ENCODE results near the gene PTCH1. TPM values are rescaled to one million over a fixed set of nuclear protein-coding genes. Genes with fewer than 3 reads are reported as not detected.

PTCH1 gene
- total RNA-seq, 2 donors from 2014 or later: 14.4 to 18.5 TPM

DNA sequence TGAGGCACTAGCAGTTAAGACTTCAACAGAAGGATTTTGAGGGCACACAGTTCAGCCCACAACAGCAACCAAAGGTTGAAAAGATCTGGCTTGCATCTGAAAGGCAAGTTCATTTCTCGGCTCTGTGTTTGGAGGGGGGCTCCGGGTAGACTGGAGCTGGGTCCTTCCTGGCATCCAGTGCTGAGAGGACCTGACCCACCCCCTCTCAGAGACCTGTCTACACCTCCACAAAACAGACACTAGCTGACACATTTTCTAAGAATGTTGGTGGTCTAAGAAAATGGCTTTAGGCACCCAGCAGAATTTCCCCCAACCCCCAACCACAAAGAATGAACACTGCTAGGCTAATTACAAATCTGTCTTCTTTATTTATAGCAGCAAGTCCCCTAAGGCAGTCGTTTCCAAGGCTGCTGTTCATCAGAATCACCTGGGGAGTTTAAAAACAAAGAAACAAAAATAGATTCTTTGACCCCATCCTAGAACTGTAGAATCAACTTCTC, 6.2 kb upstream of the PTCH1 start:
- H3K9me3 ChIP-seq (ENCODE audit: control insufficient read depth, low read length, poor library complexity, severe bottlenecking): no peaks in the 10 kb centered on the region
- ATAC-seq: no peak
- Mint-ChIP-seq H3K27ac (no peak overlapping the region), H3K27me3 (peaks cover 33% of the 10 kb centered on the region), H3K4me3 (no peak overlapping the region), H3K36me3 (ENCODE audit: low read depth) (no peaks in the 10 kb centered on the region), H3K4me1 (no peaks in the 10 kb centered on the region)
- DNase-seq: no peak

DNA sequence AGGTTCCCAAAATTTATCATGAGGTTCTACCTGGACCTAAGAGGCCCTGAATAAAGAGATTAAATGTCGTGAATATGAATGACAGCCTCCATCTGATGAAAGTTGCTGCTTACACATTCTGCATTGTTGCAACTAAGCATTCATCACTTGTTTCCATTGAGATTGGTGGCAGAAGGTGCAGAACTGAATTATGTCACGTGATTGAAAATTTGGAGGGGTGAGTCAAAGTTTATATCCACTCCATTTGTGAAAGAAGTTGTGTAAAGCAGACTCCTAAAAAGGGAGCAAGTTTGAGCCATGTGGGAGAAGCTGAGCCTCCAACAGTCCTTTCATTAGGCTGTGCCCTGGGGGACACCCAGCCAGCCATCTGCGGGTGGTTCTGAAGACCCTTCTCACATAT, 4.9 kb upstream of the PTCH1 start:
- H3K4me3 Mint-ChIP-seq: no peak overlapping the region
- no peaks in the 10 kb centered on the region for H3K9me3 ChIP-seq (ENCODE audit: control insufficient read depth, low read length, poor library complexity, severe bottlenecking)
- H3K4me1 Mint-ChIP-seq: peaks cover under 1% of the 10 kb centered on the region
- no peak for DNase-seq
- no peak overlapping the region for H3K27ac Mint-ChIP-seq
- peaks cover 22% of the 10 kb centered on the region for H3K27me3 Mint-ChIP-seq
- ATAC-seq: no peak
- peaks cover under 1% of the 10 kb centered on the region for H3K36me3 Mint-ChIP-seq (ENCODE audit: low read depth)

DNA sequence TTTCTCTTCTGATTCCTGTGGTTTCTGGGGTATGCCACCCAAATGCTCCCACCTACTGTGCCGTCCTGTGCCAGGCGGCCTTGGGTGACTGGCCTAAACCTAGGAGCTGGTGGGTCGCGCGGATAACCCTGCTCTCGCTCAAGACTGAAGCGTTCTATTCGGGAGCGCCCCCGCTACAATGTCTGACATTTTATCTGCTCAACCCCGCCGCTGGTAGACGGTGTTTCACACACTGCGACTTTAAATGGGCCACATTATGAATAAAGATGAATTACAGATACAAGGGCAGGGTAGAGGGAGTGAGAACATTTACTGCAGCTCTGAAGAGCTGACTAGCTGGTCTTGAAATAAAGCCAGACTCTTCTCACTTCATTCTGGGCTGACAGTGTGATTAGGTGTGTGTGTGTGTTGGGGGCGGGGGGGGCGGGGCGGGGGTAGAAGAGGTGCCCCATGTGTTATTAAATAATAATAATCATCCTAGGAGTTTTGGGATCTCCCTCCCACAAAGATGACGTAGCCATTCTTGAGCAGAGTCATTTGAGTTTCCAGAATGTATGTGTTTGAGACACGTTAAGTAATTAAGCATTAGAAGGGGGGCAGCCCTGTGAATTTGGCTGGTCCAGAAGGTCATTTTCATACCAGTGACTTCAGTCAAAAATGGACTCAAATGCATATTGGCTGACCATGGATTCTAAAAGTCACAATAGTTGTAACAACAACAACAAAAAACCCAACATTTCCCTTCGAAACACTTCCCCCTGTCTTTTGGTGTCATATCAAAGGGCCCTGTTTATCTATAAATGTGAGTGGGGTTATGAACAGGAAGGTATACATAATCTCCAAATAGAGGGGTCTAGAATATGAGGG, 1.0 kb upstream of the PTCH1 start:
- Mint-ChIP-seq H3K36me3 (ENCODE audit: low read depth) (peaks cover 3% of the 10 kb centered on the region), H3K4me3 (peak overlapping the region; percentile 100), H3K4me1 (peaks cover 17% of the 10 kb centered on the region), H3K27ac (no peak overlapping the region), H3K27me3 (peaks cover 25% of the 10 kb centered on the region)
- H3K9me3 ChIP-seq (ENCODE audit: control insufficient read depth, low read length, poor library complexity, severe bottlenecking): no peaks in the 10 kb centered on the region
- ATAC-seq: no peak
- DNase-seq: no peak

DNA sequence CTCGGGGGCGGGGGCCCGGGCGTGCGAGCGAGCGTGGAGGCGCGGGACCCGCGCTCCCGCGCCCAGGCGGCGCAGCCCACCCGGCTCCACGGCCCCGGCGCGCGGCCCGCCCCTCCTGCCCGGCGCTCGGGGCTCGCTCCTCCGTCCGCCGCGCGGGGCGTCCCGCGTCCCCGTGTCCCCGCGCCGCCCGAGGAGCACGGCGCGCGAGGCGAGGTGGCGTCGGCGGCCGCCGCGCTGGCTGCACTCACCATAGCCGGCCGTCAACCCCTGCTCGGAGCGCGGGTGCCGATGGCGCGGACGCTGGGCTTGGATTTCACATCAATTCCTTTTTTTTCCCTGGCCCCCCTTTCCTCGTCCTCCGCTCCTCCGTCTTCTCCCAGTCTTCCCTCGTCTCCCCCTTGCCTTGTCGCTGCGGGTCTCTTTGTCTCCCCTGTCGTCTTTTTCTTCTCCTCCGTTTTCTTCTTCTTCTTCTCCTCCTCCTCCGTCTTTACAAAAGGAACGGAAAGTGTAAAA, 494 bp downstream of the PTCH1 start:
- peak overlapping the region; percentile 90 for H3K27ac Mint-ChIP-seq
- DNase-seq: no peak
- no peaks in the 10 kb centered on the region for H3K9me3 ChIP-seq (ENCODE audit: control insufficient read depth, low read length, poor library complexity, severe bottlenecking)
- peaks cover 30% of the 10 kb centered on the region for H3K27me3 Mint-ChIP-seq
- H3K36me3 Mint-ChIP-seq (ENCODE audit: low read depth): peaks cover 3% of the 10 kb centered on the region
- peak; percentile 44 for ATAC-seq
- H3K4me3 Mint-ChIP-seq: peak overlapping the region; percentile 100
- peaks cover 23% of the 10 kb centered on the region for H3K4me1 Mint-ChIP-seq

DNA sequence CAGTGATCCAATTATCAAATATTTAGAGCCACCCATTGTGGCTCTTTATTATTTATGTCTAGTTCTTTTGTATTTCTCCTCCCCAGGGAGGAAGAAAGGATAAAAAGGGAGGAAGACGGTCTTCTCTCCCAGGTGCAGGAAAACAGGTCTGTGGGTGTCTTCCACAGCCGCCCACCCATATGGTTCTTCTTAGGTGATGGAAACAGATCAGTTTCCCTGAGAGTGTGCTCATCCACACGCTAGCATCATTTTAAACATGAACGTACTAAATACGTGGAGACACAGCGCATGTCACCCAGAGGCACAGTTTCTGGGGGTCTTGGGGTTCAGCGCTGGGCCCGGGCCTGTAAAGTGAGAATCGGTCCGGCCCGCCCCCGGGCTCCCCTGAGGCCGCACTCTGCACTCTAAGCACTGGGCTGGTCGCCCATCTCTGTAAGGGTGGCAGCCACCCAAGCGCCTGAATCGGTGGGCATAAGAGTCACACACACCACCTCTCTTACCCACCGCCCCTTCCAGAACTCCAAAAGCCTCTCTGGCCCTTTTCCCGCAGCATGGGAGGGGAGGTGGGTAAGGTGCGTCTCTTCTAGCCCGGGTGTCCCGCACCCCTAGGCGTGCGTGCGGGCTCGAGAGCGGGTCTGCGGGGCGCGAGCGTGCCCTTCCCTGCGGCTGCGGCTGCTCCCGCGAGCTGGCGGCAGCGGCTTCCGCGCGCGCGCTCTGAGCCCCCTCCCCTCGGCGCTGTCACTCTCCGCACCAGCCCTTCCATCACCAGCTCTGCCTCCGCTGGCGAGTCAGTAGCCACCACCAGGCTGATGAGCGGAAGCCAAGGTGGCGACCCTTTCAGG, 1.3 kb downstream of the PTCH1 start:
- Mint-ChIP-seq H3K4me1 (peaks cover 25% of the 10 kb centered on the region), H3K27me3 (peaks cover 24% of the 10 kb centered on the region), H3K27ac (no peak overlapping the region), H3K36me3 (ENCODE audit: low read depth) (peaks cover 3% of the 10 kb centered on the region), H3K4me3 (peak overlapping the region; percentile 70)
- DNase-seq: peak in 1 of 3 donors; percentile 15
- ATAC-seq: peak; percentile 43
- no peaks in the 10 kb centered on the region for H3K9me3 ChIP-seq (ENCODE audit: control insufficient read depth, low read length, poor library complexity, severe bottlenecking)

DNA sequence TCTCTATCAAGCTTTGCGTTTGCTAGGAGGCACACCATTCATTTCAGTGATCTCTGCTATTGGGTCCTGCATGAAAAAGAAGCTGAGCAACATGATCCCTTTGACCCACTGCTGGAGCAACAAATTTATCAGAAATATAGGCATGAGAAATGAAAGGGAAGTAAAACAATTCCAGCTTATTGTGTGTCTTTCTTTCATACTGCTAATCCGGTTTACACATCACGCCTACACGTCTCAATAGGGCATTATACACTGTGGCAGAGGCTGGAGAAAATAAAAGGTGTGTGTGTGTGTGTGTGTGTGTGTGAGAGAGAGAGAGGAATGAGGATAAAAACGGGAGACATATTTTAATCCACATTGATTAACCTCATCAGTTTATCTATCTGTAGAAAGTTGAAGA, 2.4 kb downstream of the PTCH1 start:
- Mint-ChIP-seq H3K4me1 (peaks cover 34% of the 10 kb centered on the region), H3K27me3 (peaks cover 23% of the 10 kb centered on the region), H3K36me3 (ENCODE audit: low read depth) (peaks cover 3% of the 10 kb centered on the region), H3K27ac (no peak overlapping the region), H3K4me3 (no peak overlapping the region)
- H3K9me3 ChIP-seq (ENCODE audit: control insufficient read depth, low read length, poor library complexity, severe bottlenecking): no peaks in the 10 kb centered on the region
- DNase-seq (no peak), ATAC-seq (no peak)

DNA sequence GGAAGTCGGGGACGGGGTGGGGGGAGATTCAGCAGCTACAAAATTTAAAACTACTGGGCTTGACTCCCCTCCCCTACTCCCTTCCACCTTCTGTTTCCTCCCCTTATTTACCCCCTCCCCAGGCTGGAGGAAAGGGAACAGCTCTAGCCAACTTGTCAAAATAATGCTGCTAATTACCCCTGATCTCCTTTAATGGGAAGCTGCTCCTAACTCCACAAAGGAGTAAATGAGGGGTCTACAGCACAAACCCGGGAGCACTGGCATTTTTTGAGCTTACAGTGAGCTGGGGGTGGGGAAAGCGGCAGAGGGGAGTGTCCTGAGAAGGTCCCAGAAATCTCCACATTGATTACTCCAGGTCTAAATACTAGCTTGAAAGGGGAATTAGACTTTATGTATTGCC, 3.1 kb downstream of the PTCH1 start:
- no peak for DNase-seq
- no peak overlapping the region for H3K4me3 Mint-ChIP-seq
- H3K27me3 Mint-ChIP-seq: peaks cover 23% of the 10 kb centered on the region
- no peaks in the 10 kb centered on the region for H3K9me3 ChIP-seq (ENCODE audit: control insufficient read depth, low read length, poor library complexity, severe bottlenecking)
- no peak overlapping the region for H3K27ac Mint-ChIP-seq
- ATAC-seq: no peak
- H3K4me1 Mint-ChIP-seq: peaks cover 38% of the 10 kb centered on the region
- H3K36me3 Mint-ChIP-seq (ENCODE audit: low read depth): peaks cover 3% of the 10 kb centered on the region

DNA sequence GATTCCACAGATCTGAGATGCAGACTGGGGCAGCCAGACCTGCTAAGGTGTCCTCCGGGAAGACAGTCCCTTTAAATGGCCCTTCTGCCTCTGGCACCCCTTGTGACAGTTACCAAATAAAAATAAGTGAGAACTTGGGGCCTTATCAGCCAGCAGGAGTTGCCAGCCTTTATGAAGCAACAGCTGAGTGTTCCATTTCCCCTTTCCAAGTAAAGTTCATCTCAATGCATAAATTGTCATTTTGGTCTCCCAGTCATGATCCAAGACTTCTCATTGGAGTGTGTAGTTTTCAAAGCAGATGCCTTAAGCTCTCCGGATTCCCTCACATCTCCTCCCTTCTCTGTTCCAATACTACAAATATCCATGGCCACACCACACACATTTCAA, 4.1 kb downstream of the PTCH1 start:
- Mint-ChIP-seq H3K27me3 (peaks cover 23% of the 10 kb centered on the region), H3K36me3 (ENCODE audit: low read depth) (peaks cover 3% of the 10 kb centered on the region), H3K4me3 (peak overlapping the region; percentile 88), H3K4me1 (peaks cover 42% of the 10 kb centered on the region), H3K27ac (no peak overlapping the region)
- ATAC-seq: no peak
- H3K9me3 ChIP-seq (ENCODE audit: control insufficient read depth, low read length, poor library complexity, severe bottlenecking): no peaks in the 10 kb centered on the region
- DNase-seq: no peak

DNA sequence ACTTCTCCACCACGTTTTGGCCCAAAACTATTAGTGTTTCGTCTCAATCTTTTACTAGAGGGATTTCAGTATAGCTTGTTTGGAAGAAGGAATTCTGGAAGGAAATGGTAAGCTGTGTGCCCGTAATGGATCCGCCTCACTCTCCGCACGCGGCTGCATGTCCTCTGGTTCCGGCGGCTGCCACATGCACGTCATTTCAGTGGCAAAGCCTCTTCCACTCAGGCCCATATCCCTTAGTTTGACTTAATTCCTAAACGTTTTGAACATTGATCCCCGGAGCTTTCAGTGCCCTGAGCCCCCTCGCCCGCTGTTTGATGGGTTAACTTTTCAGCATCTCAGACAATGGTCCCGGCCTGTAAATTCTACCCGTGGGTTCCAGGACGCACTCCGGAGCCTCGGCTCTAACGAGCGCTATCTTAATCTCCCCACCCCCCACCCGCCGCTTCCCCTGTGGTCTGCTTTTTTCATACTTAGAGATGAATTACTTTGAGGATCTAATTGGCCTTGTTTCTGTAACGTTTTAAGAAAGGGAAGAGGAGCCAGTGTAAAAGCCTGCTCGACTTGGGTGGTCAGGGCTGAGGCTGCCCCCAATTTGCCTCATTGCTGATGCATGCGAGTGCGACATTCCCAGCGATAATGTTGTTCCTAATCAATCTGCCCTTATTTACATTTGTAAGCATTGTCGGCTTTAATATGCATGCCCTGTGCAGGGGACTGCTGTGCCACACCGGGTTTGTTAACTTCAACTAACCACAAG, 4.6 kb downstream of the PTCH1 start:
- Mint-ChIP-seq H3K27me3 (peaks cover 23% of the 10 kb centered on the region), H3K4me1 (peaks cover 43% of the 10 kb centered on the region), H3K4me3 (peak overlapping the region; percentile 88), H3K36me3 (ENCODE audit: low read depth) (peaks cover 3% of the 10 kb centered on the region), H3K27ac (no peak overlapping the region)
- DNase-seq (no peak), ATAC-seq (no peak)
- H3K9me3 ChIP-seq (ENCODE audit: control insufficient read depth, low read length, poor library complexity, severe bottlenecking): no peaks in the 10 kb centered on the region

DNA sequence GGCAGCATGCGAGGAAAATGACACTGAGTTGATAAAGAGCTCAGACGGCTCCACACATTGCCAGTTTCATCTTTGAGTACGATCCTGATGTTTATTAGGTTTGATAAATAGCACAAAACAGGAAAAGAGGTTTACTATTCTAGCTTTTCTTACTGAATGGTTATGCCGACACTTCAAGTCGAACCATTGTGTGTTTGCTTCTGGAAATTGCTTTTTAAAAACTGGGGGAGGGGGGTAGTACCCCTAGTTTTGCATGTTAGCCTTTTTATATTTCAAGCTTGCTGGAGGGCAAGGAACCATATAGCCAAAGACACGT, 5.2 kb downstream of the PTCH1 start:
- peaks cover 41% of the 10 kb centered on the region for H3K4me1 Mint-ChIP-seq
- peaks cover 2% of the 10 kb centered on the region for H3K36me3 Mint-ChIP-seq (ENCODE audit: low read depth)
- no peak overlapping the region for H3K27ac Mint-ChIP-seq
- ATAC-seq (no peak), DNase-seq (no peak)
- peak overlapping the region; percentile 88 for H3K4me3 Mint-ChIP-seq
- H3K27me3 Mint-ChIP-seq: peaks cover 21% of the 10 kb centered on the region
- no peaks in the 10 kb centered on the region for H3K9me3 ChIP-seq (ENCODE audit: control insufficient read depth, low read length, poor library complexity, severe bottlenecking)

DNA sequence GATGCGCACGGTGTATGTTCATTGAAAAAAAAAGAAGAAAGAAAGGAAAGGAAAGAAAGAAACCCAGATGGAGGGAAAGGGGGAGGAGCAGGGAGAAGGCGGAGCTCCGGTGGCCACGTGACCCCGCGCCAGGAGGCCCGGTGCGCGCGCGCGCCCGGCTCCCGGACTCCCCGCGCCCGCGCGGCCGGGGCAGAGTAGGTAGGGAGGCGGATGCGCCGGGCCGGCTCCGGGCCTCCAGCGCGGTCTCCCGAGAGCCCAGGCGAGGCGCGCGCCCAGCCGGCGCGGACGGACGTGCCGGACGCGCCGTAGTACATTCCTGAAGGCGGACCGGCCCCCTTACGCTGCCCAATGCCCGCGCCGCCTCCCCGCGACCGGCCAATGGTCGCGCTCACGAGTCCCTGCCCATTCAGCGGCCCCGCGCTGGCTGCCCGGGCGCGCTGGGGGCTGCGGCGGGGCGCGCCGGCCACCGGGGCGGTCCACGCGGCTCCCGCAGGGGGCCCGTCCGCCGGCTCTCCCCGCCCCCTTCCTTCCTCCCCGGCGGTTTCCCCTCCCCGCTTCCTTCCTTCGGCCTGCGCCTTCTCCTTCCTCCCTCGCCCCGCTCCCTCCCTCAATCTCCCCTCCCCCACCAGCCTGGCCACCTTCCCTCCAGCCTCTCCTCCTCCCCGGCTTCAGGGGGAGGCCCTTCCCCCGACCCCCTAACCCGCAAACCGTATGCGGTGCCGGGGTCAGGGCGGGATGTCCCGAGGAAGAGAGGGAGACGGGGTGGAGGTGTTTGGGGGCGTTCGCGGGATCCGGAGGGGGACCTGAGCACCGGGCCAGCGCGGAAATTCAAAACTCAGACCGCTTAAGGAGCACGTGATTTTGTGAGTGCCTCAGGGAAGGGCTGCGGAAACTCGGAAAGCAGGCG, 5.8 kb downstream of the PTCH1 start:
- peak overlapping the region; percentile 91 for H3K4me3 Mint-ChIP-seq
- H3K27me3 Mint-ChIP-seq: peaks cover 18% of the 10 kb centered on the region
- peaks cover 39% of the 10 kb centered on the region for H3K4me1 Mint-ChIP-seq
- peak; percentile 71 for ATAC-seq
- peak; percentile 62 to 71 (median 70) for DNase-seq
- peak overlapping the region; percentile 79 for H3K27ac Mint-ChIP-seq
- H3K9me3 ChIP-seq (ENCODE audit: control insufficient read depth, low read length, poor library complexity, severe bottlenecking): no peaks in the 10 kb centered on the region
- no peaks in the 10 kb centered on the region for H3K36me3 Mint-ChIP-seq (ENCODE audit: low read depth)
